ENCODE results near the gene GPC3.

DNA sequence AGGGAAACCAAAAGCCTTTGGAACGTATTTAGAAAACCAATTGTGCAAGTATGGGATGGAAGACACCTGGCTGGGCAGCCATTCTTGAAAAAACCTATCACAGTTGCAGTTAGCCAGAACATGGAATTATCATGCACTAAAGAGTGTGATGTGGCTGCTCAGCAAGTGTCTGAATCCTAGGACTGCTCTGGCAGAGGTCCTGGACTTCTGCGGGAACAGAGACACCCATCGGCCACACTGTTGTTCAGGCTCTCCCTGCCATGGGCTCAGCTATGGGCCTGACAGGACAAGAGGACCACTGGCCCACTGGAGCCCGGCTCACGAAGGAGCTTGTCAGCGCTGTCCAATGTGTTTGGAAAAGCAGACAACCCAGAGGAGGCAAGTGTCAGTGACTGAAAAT lies 454.4 kb downstream of the GPC3 start:
- TF ChIP-seq, protein P1, sequence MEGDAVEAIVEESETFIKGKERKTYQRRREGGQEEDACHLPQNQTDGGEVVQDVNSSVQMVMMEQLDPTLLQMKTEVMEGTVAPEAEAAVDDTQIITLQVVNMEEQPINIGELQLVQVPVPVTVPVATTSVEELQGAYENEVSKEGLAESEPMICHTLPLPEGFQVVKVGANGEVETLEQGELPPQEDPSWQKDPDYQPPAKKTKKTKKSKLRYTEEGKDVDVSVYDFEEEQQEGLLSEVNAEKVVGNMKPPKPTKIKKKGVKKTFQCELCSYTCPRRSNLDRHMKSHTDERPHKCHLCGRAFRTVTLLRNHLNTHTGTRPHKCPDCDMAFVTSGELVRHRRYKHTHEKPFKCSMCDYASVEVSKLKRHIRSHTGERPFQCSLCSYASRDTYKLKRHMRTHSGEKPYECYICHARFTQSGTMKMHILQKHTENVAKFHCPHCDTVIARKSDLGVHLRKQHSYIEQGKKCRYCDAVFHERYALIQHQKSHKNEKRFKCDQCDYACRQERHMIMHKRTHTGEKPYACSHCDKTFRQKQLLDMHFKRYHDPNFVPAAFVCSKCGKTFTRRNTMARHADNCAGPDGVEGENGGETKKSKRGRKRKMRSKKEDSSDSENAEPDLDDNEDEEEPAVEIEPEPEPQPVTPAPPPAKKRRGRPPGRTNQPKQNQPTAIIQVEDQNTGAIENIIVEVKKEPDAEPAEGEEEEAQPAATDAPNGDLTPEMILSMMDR (IDR thresholded peaks at IDR 0.05): no peak
- TF ChIP-seq POLR2A (IDR thresholded peaks at IDR 0.05): no peak

Measured in thyroid gland (tissue), 4 donors.